Activated CD8-positive, alpha-beta T cell treated with anti-CD3 and anti-CD28 coated beads for 36 hours (primary cell): ENCODE results near the gene CC2D1A. TPM values are rescaled to one million over a fixed set of nuclear protein-coding genes. Genes with fewer than 3 reads are reported as not detected.

Experiments
- ATAC-seq: fragments of 200-7000 bp; cut with Tn5 transposase; one replicate; pipeline ENCODE4 v1.10.0; 2021; ENCODE audit warnings: mild to moderate bottlenecking, moderate library complexity
- CTCF ChIA-PET: fragments of 350-600 bp; sonication (Branson Sonifier 250); formaldehyde crosslinking; loops from one replicate; lab custom pipeline; 2021; ENCODE audit warnings: antibody characterized with exemption; lab: Charles Lee
- POLR2A ChIA-PET: fragments of 350-600 bp; sonication (Branson Sonifier 250); formaldehyde crosslinking; loops from one replicate; lab custom pipeline; 2021; ENCODE audit warnings: antibody characterized with exemption; lab: Charles Lee
- DNase-seq: peaks from one replicate; pipeline ENCODE4 v3.0.0-alpha.2; 2020
- H3K27ac Mint-ChIP-seq: one replicate; pipeline ENCODE4 v1.8.0; 2021; ENCODE audit warnings: mild to moderate bottlenecking, mixed read lengths
- H3K27me3 Mint-ChIP-seq: one replicate; pipeline ENCODE4 v1.8.0; 2021; ENCODE audit warnings: mixed read lengths
- H3K36me3 Mint-ChIP-seq: one replicate; pipeline ENCODE4 v1.8.0; 2021; ENCODE audit warnings: low read depth, mixed read lengths
- H3K4me1 Mint-ChIP-seq: one replicate; pipeline ENCODE4 v1.8.0; 2021; ENCODE audit warnings: low read depth, mixed read lengths
- H3K4me3 Mint-ChIP-seq: one replicate; pipeline ENCODE4 v1.8.0; 2021; ENCODE audit warnings: mild to moderate bottlenecking, moderate library complexity, mixed read lengths
- H3K9me3 Mint-ChIP-seq: one replicate; pipeline ENCODE4 v1.8.0; 2021; ENCODE audit warnings: mixed read lengths
- CTCF ChIP-seq: fragments of 200-600 bp; IDR thresholded peaks from one replicate; pipeline ENCODE4 v1.8.0; 2022; ENCODE audit warnings: antibody characterized with exemption, mild to moderate bottlenecking
- intact Hi-C: fragments of 100-400 bp; cut with micrococcal nuclease; formaldehyde crosslinking; loops from one replicate; pipeline ENCODE4 v1.10.0; 2022
- total RNA-seq, 2 experiments: library from RNA; stranded (reverse); gene quantifications; one replicate each; pipeline ENCODE4 v1.2.3, GENCODE V29; 2021

CC2D1A gene
- total RNA-seq, 2 experiments from 2014 or later: 22.4 to 23.8 TPM

- TF ChIP-seq CTCF: no peak
- Mint-ChIP-seq H3K9me3 (no peaks in the 10 kb centered on the region), H3K27me3 (no peaks in the 10 kb centered on the region)
These were observed 56.1 kb downstream of the CC2D1A start for GRCh38 chr19:13961826-13962698.

DNA sequence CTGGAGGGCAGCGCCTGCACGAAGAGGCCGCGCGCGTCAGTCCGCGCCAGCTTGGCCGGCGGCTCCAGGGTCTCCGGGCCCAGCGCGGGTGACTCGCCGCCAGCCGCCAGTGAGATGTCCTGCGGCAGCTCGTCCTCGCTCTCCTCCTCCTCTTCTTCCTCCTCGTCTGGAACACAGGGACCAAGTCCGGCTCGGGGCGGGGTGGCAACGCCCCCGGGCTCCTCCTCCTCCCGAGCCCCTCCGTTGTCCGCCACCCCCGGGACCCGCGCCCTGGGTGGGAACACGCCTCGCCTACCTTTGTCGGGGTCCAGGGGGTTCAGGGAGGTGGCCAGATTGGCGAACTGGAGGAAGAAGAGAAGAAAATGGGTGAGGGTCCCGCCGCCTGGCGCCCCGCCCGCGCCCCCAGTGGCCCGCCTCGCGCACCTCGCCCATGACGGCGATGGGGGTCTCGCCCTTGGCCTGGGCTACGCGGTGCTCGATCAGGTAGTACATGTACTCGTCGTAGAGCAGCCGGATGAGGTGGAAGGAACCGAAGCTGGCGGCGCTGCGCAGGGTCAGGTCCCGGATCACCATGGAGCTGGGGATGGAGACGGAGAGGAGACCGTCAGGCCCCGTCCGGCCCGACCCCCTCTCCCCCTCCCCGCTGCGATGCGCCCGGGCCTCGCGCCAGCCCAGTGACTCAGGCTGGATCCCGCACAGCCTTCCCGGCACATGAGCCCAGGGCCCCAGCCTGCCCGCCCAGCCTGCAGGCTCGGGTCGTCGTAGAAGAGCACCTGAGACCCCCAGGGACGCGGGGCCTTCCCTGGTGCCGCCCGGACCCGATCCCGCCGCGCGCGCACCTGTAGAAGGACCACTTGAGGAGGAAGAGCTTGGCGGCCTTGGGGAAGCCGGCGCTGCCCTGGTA is 57.0 kb downstream of the CC2D1A start:
- ATAC-seq: no peak
- no peak for TF ChIP-seq CTCF
- no peaks in the 10 kb centered on the region for H3K4me1 Mint-ChIP-seq
- no peak overlapping the region for H3K4me3 Mint-ChIP-seq
- intact Hi-C loops: no loop called here
- POLR2A ChIA-PET: interaction anchor here (0.7 to 0.9 kb wide), 3 partner anchors 11 to 42 kb away, joined by 3 read pairs; no protein-coding TSS in a partner anchor
- peaks cover 9% of the 10 kb centered on the region for H3K36me3 Mint-ChIP-seq
- no peak overlapping the region for H3K27ac Mint-ChIP-seq
- no peaks in the 10 kb centered on the region for H3K9me3 Mint-ChIP-seq
- H3K27me3 Mint-ChIP-seq: no peaks in the 10 kb centered on the region
- no peak for DNase-seq
- CTCF ChIA-PET: no interaction called here

More at GRCh38 chr19:13961826-13962698, 56.1 kb downstream of the CC2D1A start:
- Mint-ChIP-seq H3K4me1 (no peaks in the 10 kb centered on the region), H3K27ac (no peak overlapping the region), H3K36me3 (peaks cover 9% of the 10 kb centered on the region), H3K4me3 (no peak overlapping the region)
- CTCF ChIA-PET: no interaction called here
- DNase-seq (no peak), ATAC-seq (no peak)
- POLR2A ChIA-PET: interaction anchor here (0.7 to 1.7 kb wide), 4 partner anchors 16 to 45 kb away, joined by 3 to 5 read pairs (median 3); partner anchors contain the start of gene RFX1
- intact Hi-C loops: no loop called here

DNA sequence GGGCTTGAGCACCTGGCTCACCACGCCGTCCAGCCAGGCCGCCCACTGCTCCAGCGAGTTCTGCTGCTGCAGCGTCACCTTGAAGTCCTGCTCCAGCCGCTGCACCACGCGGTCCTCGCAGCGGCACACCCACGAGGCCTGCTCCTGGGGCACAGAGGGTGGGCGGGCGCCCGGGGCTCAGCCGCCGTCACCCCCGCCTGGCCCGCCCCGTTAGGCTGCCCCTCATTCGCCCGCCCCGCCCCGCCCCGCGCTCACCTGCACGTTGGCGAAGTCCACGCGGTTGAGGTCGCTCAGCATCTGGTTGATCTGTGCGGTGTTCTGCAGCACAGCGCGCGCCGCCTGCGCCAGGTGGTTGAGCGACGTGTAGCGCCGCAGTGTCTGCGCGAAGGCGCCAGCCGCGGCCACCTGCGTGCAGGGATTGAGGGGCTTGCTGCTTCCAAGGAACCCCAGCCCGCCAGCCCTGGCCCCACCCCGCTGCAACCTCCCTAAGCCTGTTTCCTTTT is 57.7 kb downstream of the CC2D1A start:
- ChIA-PET CTCF (no interaction called here), POLR2A (interaction anchor here (0.9 kb wide), 1 partner anchor 10 kb away, joined by 3 read pairs; no protein-coding TSS in a partner anchor)
- Mint-ChIP-seq H3K36me3 (peaks cover 9% of the 10 kb centered on the region), H3K27me3 (no peaks in the 10 kb centered on the region), H3K4me3 (no peak overlapping the region), H3K9me3 (no peaks in the 10 kb centered on the region), H3K4me1 (no peaks in the 10 kb centered on the region), H3K27ac (no peak overlapping the region)
- intact Hi-C loops: no loop called here
- DNase-seq (no peak), ATAC-seq (no peak)
- TF ChIP-seq CTCF: no peak

DNA sequence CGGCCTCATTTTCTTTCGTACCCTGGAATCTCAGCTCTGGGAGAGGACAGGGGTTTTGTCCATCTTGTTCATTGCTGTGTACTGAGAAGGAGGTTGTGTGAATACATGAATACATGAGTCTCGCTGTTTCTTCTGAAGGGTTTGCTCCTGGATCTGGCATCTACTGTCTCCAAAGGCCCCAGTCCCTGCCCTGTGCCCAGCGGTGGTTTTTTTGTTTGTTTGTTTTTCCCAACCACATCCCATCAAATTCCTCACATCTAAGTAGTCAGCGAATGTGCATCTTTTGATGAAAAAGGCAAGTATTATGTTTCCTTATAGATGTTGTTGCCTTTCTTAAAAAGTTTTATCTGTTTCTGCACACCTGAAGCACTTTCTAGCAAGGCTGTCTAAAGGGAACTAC is 58.8 kb downstream of the CC2D1A start:
- DNase-seq (no peak), ATAC-seq (no peak)
- H3K4me1 Mint-ChIP-seq: no peaks in the 10 kb centered on the region
- H3K27ac Mint-ChIP-seq: no peak overlapping the region
- H3K9me3 Mint-ChIP-seq: no peaks in the 10 kb centered on the region
- no peaks in the 10 kb centered on the region for H3K27me3 Mint-ChIP-seq
- CTCF ChIA-PET: no interaction called here
- POLR2A ChIA-PET: no interaction called here
- H3K4me3 Mint-ChIP-seq: no peak overlapping the region
- TF ChIP-seq CTCF: no peak
- H3K36me3 Mint-ChIP-seq: peaks cover 14% of the 10 kb centered on the region
- intact Hi-C loops: no loop called here
